Measurements from ENCODE around the gene SERHL2.
"Not testable (repeated sequence)": the region's sequence is repeated elsewhere in the genome, so short reads cannot be mapped to it uniquely, and the experiment has no call there.

DNA sequence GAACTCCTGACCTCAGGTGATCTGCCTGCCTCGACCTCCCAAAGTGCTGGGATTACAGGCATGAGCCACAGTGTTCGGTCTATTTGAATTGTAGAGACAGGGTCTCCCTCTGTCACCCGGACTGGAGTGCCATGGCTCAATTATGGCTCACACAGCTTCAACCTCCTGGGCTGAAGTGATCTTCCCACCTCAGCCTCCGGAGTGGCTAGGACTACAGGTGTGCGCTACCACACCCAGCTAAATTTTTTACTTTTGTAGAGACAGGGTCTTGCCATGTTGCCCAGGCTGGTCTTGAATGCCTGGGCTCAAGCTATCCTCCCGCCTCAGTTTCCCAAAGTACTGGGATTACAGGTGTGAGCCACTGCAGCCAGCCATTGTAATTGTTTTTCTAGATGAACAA lies 14.2 kb downstream of the SERHL2 start:
- TF ChIP-seq POLR2A (IDR thresholded peaks at IDR 0.05; ENCODE audit: low read depth, low read length); EZH2 (IDR thresholded peaks at IDR 0.05; ENCODE audit: borderline replicate concordance, low read depth, low read length, severe bottlenecking); POLR2AphosphoS5 (IDR thresholded peaks at IDR 0.05; ENCODE audit: insufficient read depth, low read depth, low read length); GATA2 (IDR thresholded peaks at IDR 0.05; ENCODE audit: insufficient read depth, insufficient read length, low read depth, low read length); JUN (IDR thresholded peaks at IDR 0.05; ENCODE audit: borderline replicate concordance, insufficient read depth, insufficient read length, low read depth): not testable (repeated sequence)
- TF ChIP-seq, protein P1, sequence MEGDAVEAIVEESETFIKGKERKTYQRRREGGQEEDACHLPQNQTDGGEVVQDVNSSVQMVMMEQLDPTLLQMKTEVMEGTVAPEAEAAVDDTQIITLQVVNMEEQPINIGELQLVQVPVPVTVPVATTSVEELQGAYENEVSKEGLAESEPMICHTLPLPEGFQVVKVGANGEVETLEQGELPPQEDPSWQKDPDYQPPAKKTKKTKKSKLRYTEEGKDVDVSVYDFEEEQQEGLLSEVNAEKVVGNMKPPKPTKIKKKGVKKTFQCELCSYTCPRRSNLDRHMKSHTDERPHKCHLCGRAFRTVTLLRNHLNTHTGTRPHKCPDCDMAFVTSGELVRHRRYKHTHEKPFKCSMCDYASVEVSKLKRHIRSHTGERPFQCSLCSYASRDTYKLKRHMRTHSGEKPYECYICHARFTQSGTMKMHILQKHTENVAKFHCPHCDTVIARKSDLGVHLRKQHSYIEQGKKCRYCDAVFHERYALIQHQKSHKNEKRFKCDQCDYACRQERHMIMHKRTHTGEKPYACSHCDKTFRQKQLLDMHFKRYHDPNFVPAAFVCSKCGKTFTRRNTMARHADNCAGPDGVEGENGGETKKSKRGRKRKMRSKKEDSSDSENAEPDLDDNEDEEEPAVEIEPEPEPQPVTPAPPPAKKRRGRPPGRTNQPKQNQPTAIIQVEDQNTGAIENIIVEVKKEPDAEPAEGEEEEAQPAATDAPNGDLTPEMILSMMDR (IDR thresholded peaks at IDR 0.05; ENCODE audit: extremely low read depth in 1 of 2, insufficient read depth in 1 of 2, low read depth in 1 of 2, low read length in 2 of 2), result not testable (repeated sequence)

Measured in endothelial cell of umbilical vein (primary cell).